Measurements from ENCODE around the gene ASB13. TPM values are rescaled to one million over a fixed set of nuclear protein-coding genes. Genes with fewer than 3 reads are reported as not detected.

ASB13 gene
- total RNA-seq, 1 donor from 2014 or later = 23.0 TPM

DNA sequence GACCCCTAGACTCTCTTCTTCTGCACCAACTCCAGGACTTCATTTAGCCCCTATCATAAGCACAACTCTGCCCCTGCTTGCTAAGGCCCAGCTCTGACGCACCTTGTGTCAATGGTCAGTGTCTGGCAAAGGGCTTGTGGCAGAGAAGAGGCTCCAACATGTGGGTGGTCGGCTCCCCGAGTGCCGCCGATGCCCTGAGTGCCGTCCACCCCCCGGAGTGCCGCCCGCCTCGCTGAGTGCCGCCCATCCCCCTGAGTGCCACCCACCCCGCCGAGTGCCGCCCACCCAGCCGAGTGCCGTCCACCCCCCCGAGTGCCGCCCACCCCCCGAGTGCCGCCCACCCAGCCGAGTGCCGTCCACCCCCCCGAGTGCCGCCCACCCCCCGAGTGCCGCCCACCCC is 50.3 kb downstream of the ASB13 start:
- intact Hi-C loops (cut with DNase I) = no loop called here
- ATAC-seq = no peak
- H3K36me3 ChIP-seq = no peaks in the 10 kb centered on the region
- no peak for TF ChIP-seq CTCF (IDR thresholded peaks at IDR 0.05)
- no peak overlapping the region for H3K4me3 ChIP-seq
- no peak for DNase-seq
- peaks cover 4% of the 10 kb centered on the region for H3K4me1 ChIP-seq
- no peak overlapping the region for H3K27ac ChIP-seq
- H3K9me3 ChIP-seq = no peaks in the 10 kb centered on the region
- no peaks in the 10 kb centered on the region for H3K27me3 ChIP-seq

- Histone ChIP-seq H3K36me3 (no peaks in the 10 kb centered on the region), H3K9me3 (no peaks in the 10 kb centered on the region), H3K27me3 (no peaks in the 10 kb centered on the region), H3K4me3 (no peak overlapping the region), H3K27ac (no peak overlapping the region), H3K4me1 (peaks cover 4% of the 10 kb centered on the region)
- DNase-seq (no peak), ATAC-seq (no peak)
- intact Hi-C loops (cut with DNase I) = no loop called here
- TF ChIP-seq CTCF (IDR thresholded peaks at IDR 0.05) = no peak
These were observed 51.1 kb downstream of the ASB13 start for GRCh38 chr10:5615316-5615715.

DNA sequence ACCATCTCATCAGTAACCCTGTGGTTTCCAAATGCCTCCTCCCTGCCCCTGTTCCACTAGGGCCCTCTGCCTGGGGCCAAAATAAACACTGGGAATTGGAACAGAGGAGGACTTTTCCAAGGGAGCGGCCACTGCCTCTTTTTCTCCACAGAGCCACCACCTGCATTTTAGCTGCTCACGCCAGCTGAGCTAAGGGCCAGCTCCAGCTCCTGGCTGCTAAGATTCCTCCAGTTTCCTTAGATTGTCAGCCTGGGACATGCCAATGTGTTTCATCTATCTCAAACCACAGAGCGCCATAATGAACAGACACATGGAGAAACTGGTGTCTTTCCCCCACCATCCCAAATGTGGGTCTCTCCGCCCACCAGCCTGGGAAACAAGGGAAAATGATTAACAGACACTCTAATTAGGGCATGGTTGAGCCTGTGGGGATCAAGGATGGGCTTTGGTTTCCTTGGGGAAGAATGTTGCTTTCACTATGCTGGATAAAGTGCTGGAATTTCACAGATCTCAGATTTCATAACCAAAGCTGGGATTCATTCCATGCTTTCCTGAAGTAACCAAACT is 52.2 kb downstream of the ASB13 start:
- Histone ChIP-seq H3K4me3 (no peak overlapping the region), H3K4me1 (peaks cover 4% of the 10 kb centered on the region), H3K27me3 (no peaks in the 10 kb centered on the region), H3K36me3 (no peaks in the 10 kb centered on the region), H3K9me3 (no peaks in the 10 kb centered on the region), H3K27ac (no peak overlapping the region)
- intact Hi-C loops (cut with DNase I) = no loop called here
- no peak for DNase-seq
- no peak for TF ChIP-seq CTCF (IDR thresholded peaks at IDR 0.05)
- no peak for ATAC-seq

- no peaks in the 10 kb centered on the region for H3K27me3 ChIP-seq
- no peaks in the 10 kb centered on the region for H3K36me3 ChIP-seq
- H3K4me3 ChIP-seq = no peak overlapping the region
- no peaks in the 10 kb centered on the region for H3K9me3 ChIP-seq
- intact Hi-C loops (cut with DNase I) = no loop called here
- peaks cover 4% of the 10 kb centered on the region for H3K4me1 ChIP-seq
- TF ChIP-seq CTCF (IDR thresholded peaks at IDR 0.05) = no peak
- no peak for DNase-seq
- no peak for ATAC-seq
- no peak overlapping the region for H3K27ac ChIP-seq
These were observed 52.8 kb downstream of the ASB13 start for GRCh38 chr10:5613481-5614154.

DNA sequence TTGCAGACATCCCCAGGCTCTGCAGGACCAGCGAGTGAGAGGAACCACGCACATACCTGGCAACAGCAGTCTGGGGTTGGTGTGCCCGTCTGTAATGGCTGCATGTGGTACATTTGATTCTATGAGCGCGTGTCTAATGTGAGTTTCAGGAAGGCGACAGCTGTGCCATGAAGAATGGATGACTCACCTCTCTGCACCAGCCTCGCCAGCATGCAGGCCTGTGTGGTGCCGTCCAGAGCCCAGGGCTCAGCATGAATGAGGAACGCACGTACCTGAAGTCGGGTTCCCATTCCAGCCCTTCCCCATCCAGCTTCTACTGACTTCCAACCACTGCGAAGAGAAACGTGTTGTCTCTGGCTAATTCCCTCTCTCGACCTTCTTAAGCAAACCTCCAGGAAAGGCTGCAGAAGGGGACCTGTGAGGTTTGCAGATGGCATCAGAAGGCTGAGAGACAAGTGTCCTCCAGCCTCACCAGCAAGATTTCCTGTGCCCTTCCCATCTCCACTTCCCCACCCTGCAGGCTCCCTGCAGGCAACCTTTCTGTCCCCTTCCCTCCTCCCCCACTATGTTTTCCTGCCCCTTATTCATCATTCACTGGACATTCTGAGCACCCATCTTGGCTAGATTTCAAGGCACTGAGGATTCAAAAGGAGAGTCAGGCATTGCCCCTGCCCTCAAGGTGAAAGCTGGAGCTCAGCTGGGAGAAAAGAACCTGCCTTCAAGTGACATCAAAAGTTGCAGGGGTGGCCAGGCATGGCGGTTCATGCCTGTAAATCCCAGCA is 54.3 kb downstream of the ASB13 start:
- Histone ChIP-seq H3K4me3 (no peak overlapping the region), H3K27me3 (no peaks in the 10 kb centered on the region), H3K9me3 (no peaks in the 10 kb centered on the region), H3K36me3 (no peaks in the 10 kb centered on the region), H3K4me1 (peaks cover 4% of the 10 kb centered on the region), H3K27ac (no peak overlapping the region)
- ATAC-seq = no peak
- DNase-seq = no peak
- intact Hi-C loops (cut with DNase I) = no loop called here
- TF ChIP-seq CTCF (IDR thresholded peaks at IDR 0.05) = no peak
